Stimulated activated CD4-positive, alpha-beta T cell treated with anti-CD3 and anti-CD28 coated beads, Interleukin-1b, Interleukin-23, amount 100 ng/mL, for 1 hour (primary cell): Measurements from ENCODE around the gene IGFBP4.

Experiments
- DNase-seq, 2 donors: peaks; one replicate each; pipeline ENCODE4 v3.0.0-alpha.2; 2020; ENCODE audit warnings: low read depth in 2 of 2

IGFBP4 gene

GRCh38 chr17:40432864-40433528, 10.3 kb upstream of the IGFBP4 start:
- no peak for DNase-seq

DNA sequence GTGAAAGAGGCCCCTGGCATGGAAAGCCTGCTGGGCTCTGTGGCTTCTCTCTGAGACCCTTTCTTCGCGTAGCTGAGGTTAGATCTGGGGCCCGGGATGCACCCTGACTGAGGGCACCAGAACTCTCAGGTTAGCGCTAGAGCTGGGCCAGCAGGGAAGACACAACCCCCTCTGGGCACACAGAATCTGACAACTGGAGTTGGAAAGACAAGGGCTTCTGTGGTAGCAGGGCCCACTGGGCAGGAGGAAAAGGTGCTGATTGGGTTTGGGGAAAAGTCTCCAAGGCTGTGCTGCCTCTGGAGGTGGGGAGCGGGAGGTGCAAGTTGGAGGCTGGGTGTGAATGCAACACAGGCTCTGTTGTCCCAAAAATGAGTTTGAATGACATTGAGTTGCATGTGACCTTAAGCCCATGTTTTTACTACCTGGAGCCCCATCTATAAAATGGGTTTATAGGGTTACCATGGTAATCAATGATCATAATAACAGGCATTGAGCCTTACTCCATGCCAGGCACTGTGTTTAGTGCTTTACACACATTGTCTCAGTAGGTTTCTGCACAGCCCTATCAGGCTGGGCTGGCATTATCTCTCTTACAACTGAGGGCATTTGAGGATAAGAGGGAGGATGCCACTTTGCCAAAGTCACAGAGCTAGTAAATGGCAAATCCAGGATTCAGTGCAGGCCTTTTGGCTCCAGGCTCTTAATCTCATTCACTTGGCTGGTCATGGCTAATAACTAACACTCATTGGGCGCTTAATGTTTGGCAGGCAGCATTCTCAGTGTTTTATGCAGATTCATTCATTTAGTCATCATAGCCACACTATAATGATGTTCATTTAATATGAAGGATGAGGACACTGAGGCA, 9.5 kb upstream of the IGFBP4 start:
- DNase-seq: no peak

- DNase-seq: no peak
Measured at GRCh38 chr17:40436636-40437035, 6.6 kb upstream of the IGFBP4 start.

GRCh38 chr17:40437095-40437732, 6.0 kb upstream of the IGFBP4 start:
- no peak for DNase-seq

DNA sequence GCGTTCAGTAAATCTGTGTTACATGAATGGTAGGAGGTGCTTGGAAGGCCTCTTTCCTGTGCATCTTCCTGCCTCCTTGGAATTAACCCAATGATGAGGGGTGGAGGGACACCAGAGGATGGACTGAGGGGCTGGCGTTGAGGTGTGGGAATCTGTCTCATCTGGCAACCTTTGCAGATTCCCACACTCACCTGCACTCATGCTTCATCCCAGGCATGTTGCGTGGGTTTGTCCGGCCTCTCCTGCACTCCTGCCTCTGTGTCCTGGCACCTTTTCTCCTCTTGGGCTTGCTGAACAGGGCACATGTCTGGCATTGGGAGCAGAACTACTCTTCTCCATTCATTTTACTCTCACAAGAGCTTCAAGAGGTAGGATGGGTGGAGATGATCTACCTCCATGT, 3.1 kb upstream of the IGFBP4 start:
- DNase-seq: no peak

DNA sequence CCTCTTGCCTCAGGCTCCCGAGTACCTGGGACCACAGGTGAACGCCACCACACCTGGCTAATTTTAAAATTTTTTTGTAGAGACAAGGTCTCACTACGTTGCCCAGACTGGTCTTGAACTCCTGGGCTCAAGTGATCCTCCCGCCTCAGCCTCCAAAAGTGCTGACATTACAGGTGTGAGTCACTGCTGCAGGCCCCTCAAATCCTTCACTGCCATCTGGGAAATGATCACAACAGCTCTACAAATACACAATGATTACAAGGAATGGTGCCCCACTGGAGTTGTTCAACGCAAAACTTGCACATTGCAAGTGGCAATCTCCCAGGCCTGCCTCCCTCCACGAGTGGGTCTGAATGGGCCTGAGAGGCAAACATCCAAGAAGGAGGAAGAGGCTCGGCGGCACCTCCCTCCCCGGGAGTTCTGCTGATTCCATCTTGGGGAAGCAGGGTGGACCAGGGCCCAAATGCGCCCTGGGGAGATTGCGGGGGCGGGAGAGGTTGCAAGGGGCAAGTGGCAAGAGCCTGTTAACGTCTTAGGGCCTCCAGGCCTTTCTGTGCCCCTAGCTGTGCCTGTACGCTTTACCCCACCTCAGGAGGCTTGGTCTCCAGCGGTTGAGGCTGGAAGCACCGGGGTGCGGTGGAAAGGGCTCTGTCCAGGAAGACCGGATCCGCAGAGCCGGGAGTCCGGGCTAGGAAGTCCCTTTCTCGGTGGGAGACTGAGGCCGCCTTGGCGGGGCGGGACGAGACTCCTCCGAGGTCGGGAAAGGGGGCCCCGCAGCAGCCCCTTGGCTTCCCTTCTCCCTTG, 656 bp upstream of the IGFBP4 start:
- DNase-seq: no peak

DNA sequence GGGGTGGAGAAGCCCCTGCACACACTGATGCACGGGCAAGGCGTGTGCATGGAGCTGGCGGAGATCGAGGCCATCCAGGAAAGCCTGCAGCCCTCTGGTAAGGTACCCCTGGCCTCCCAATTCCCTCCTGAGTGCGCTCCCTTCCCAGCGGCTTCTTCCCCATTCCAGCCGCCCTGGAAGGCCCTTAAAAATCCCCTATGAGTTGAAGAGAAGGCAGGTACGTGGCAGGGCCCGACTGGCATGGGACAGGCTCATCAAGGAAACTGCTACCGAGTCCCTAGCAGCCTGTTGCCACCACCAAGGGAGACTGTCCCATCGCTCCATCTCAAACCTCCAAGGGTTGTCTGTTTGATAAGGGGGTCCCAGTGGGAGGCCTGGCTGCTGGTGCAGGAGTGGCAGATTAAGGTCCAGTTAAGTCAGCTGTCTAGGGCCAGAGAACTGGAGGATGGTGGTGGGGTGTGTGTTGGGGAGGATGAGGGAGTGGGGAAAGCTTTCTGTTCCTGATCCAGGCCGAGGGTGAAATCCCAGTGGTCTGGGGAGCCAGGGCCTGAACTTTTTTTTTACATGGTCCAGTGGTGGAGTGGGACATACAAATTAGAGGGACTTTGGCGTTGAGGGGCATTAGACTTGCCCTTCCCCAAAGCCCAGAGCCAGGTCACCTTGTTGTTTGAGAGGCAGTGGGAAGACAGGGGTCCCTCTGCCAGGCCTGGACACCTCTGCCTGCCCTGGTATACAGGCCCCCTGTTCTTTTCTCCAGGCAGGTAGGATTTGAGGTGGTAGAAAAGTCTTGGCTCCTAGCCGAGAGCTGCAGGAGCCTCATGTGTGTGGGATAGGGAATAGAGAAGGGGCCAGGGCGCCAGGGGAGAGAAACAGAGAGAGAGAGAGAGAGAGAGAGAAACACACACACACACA, 994 bp downstream of the IGFBP4 start:
- no peak for DNase-seq

DNA sequence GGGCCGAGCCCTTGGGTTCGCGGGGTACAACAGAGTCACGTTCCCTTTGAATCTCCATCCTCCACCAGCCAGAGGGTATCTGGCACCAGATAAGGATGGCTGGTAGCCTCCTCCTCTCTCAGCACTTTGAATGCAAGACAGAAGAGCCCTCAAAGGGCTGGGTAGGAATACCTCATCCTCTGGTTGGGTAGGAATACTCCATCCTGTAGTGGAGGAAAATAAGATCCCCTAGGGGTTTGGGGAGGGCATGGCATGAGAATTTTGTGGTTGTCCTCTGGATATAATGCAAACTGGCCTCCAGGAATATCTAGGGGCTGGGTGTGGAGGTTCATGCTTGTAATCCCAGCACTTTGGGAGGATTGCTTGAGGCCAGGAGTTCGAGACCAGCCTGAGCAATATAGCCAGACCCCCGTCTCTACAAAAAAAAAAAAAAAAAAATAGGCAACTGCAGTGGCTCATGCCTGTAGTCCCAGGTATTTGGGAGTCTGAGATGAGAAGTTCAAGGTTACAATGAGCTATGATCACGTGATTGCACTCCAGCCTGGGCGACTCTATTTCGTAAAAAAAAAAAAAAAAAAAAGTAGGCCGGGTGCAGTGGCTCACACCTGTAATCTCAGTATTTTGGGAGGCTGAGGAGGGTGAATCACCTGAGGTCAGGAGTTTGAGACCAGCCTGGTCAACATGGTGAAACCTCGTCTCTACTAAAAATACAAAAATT, 2.7 kb downstream of the IGFBP4 start:
- no peak for DNase-seq

- DNase-seq: no peak
Measured at GRCh38 chr17:40447148-40447644, 3.9 kb downstream of the IGFBP4 start.

- DNase-seq: no peak
Measured at GRCh38 chr17:40447806-40448205, 4.6 kb downstream of the IGFBP4 start.

DNA sequence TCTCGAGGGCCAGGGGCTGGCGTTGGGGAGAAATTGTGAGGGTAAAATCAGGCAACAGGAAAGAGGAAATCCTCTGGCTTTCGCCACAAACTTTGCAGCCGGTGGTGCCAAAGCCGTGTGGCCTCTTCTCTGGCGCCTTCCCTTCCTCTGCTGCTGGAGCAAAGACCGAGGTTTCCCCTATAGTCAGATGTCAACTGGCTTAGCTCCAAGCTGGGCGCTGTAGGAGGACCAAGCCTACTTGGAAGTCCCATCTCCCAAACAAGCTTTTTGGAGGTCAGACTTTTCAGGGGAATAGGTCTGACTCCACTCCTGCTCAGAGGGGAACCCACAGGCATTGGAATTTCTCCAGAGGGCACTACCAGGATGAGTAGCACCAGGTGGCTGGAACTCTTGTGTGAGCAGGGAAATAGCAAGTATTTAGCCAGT, 5.0 kb downstream of the IGFBP4 start:
- DNase-seq: no peak

- no peak for DNase-seq
Measured at GRCh38 chr17:40448639-40449261, 5.5 kb downstream of the IGFBP4 start.

- no peak for DNase-seq
Measured at GRCh38 chr17:40450175-40450574, 6.9 kb downstream of the IGFBP4 start.

DNA sequence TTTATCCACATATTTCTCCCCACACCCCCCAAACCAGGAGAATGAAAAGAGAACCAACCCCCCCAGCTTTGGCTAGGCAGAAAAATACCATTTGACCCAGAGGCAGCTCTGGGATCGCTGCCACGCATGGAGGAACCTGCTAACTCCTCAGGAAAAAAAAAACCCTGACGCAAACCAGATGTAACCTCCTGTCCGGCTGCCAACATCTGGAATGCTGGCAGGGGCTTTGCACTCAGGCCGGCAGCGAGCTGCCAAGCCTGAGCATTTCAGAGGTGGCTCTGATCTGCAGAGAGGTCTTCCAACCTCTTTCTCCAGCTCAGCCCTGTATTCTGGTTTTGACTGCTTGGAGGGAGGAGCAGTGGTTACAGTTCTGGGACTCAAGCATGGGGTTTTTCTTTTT, 8.2 kb downstream of the IGFBP4 start:
- no peak for DNase-seq

- no peak for DNase-seq
Measured at GRCh38 chr17:40452216-40452787, 9.1 kb downstream of the IGFBP4 start.

DNA sequence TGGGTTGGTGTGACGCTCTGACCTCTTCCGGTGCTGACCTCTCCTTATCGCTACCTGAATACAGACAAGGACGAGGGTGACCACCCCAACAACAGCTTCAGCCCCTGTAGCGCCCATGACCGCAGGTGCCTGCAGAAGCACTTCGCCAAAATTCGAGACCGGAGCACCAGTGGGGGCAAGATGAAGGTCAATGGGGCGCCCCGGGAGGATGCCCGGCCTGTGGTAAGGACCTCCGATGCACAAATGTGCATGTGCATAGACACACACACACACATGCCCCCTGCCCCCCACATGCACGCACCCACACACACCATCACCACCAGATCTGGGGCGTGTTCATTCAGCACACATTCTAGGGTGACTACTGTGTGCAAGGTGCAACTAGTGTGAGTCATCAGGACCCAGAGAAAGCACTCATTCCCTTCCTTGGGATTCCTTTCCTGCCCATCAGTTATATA, 9.7 kb downstream of the IGFBP4 start:
- no peak for DNase-seq

DNA sequence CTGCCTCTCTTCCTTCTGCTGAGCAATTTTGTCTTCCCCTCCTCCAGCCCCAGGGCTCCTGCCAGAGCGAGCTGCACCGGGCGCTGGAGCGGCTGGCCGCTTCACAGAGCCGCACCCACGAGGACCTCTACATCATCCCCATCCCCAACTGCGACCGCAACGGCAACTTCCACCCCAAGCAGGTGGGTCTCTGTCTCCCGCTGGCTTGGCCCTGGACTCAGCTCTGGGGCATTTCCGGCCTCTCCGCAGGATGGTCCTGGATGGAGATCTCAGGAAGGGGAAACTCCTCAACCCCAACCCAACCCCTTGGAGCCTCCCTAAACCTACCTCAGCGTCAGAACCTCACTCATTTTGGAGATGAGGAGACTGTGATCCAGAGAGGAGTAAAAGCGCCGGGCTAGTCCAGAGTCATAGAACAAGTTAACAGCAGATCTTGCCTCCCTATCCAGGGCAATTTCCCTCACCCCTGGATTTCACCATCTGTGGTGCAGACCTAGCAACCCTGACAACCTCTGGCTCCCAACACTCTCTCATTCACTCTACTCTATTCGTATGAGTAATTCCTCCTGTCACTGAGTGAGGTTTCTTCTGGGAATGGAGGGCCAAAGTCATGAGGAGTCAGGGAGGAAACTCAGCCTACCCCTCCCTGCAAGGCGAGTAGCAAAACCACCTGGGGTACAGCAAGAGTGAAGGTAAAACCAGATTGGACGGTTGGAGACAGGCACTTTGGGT, 10.8 kb downstream of the IGFBP4 start:
- no peak for DNase-seq

DNA sequence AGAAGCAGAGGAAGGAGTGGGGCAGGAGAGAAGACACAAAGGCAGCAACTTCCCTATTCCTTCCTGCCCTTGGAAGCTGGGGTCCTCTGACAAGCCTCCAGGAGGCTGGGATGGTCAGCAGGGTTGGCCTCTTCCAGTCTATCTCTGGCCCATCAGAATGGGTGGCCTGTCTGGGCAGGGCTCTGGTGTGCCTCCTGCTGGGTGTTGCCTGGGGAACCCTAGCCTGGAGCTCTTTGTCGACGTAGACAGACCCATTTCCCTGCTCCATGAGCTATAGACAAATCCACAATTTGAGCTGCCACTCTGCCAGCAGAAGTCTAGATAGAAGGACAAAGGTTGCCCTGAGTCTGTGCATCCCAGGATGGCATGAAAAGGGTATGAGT, 11.4 kb downstream of the IGFBP4 start:
- DNase-seq: no peak
